A549 (cell line): ENCODE data around the gene PLCB2.

Experiments used
- CEBPB ChIP-seq, 2 experiments: fragments of >200 bp in 1 of 2; sonication (Bioruptor Twin) in 1 of 2; formaldehyde crosslinking in 1 of 2; IDR thresholded peaks; 2 replicates each; pipeline ENCODE4 v1.6.1; 2012 to 2016
- CTCF ChIP-seq: fragments of >200 bp; sonication (Bioruptor Twin); formaldehyde crosslinking; IDR thresholded peaks from 3 replicates; pipeline ENCODE4 v1.5.1; 2016
- ELK1 ChIP-seq: fragments of 150-350 bp; IDR thresholded peaks from 2 replicates; pipeline ENCODE4 v1.6.1; 2014; ENCODE audit warnings: low read depth, mild to moderate bottlenecking, low read length
- HDAC2 ChIP-seq: fragments of 200-600 bp; sonication (generic); IDR thresholded peaks from 2 replicates; pipeline ENCODE4 v1.6.1; 2016
- JUN ChIP-seq, 2 experiments: fragments of >200 bp; sonication (Bioruptor Twin); formaldehyde crosslinking; IDR thresholded peaks; 2 replicates in 1 of 2; 3 replicates in 1 of 2; pipeline ENCODE4 v1.6.1; 2016 to 2017
- MAX ChIP-seq: IDR thresholded peaks from 2 replicates; pipeline ENCODE4 v1.6.1; 2012
- PBX3 ChIP-seq: IDR thresholded peaks from 2 replicates; pipeline ENCODE4 v1.6.1; 2012
- POLR2A ChIP-seq: IDR thresholded peaks from 2 replicates; pipeline ENCODE4 v1.6.1; 2012; ENCODE audit warnings: mild to moderate bottlenecking, low read length
- RCOR1 ChIP-seq: fragments of 150-350 bp; IDR thresholded peaks from 2 replicates; pipeline ENCODE4 v1.6.1; 2014; ENCODE audit warnings: antibody characterized with exemption, low read length, low read depth
- REST ChIP-seq: fragments of 200-600 bp; sonication (generic); IDR thresholded peaks from 2 replicates; pipeline ENCODE4 v1.6.1; 2016; ENCODE audit warnings: antibody characterized with exemption, mild to moderate bottlenecking, moderate library complexity
- RFX5 ChIP-seq: fragments of 450-650 bp; IDR thresholded peaks from 2 replicates; pipeline ENCODE4 v1.7.1; 2014; ENCODE audit warnings: antibody characterized with exemption, mild to moderate bottlenecking, moderate library complexity
- USF2 ChIP-seq: fragments of 450-650 bp; IDR thresholded peaks from 2 replicates; pipeline ENCODE4 v1.6.1; 2014; ENCODE audit warnings: antibody characterized with exemption

GRCh38 chr15:40320931-40321371, 13.2 kb upstream of the PLCB2 start:
- peak; percentile 61 for TF ChIP-seq CTCF
- no peak for TF ChIP-seq POLR2A
- TF ChIP-seq PBX3, result no peak
- no peak for TF ChIP-seq ELK1
- TF ChIP-seq CEBPB (IDR thresholded peaks at IDR 0.05), result no peak
- TF ChIP-seq RCOR1, result no peak
- TF ChIP-seq REST, result no peak
- no peak for TF ChIP-seq USF2
- TF ChIP-seq RFX5, result no peak
- TF ChIP-seq HDAC2, result no peak
- no peak for TF ChIP-seq MAX
- TF ChIP-seq JUN (IDR thresholded peaks at IDR 0.05), result no peak
